KOPT-K1 (cell line): ENCODE measurements around the gene DIDO1.
"Not testable (repeated sequence)": the region's sequence is repeated elsewhere in the genome, so short reads cannot be mapped to it uniquely, and the experiment has no call there.

Experiments used
- H3K27ac ChIP-seq: fragments of 200-600 bp; sonication (generic); 2 replicates; pipeline ENCODE4 v1.5.1; 2016; ENCODE audit warnings: antibody characterized with exemption, mild to moderate bottlenecking, low read depth, low read length; ENCODE audit not compliant: poor library complexity, severe bottlenecking
- H3K36me3 ChIP-seq: fragments of 200-600 bp; sonication (generic); 2 replicates; pipeline ENCODE4 v1.5.1; 2017; ENCODE audit warnings: antibody characterized with exemption, mild to moderate bottlenecking, low read length, moderate library complexity; ENCODE audit not compliant: insufficient read depth
- H3K9me3 ChIP-seq: fragments of 200-600 bp; sonication (generic); 2 replicates; pipeline ENCODE4 v1.5.1; 2017; ENCODE audit warnings: antibody characterized with exemption, low read length, mild to moderate bottlenecking; ENCODE audit not compliant: insufficient read depth, poor library complexity, severe bottlenecking

The DIDO1 gene

DNA sequence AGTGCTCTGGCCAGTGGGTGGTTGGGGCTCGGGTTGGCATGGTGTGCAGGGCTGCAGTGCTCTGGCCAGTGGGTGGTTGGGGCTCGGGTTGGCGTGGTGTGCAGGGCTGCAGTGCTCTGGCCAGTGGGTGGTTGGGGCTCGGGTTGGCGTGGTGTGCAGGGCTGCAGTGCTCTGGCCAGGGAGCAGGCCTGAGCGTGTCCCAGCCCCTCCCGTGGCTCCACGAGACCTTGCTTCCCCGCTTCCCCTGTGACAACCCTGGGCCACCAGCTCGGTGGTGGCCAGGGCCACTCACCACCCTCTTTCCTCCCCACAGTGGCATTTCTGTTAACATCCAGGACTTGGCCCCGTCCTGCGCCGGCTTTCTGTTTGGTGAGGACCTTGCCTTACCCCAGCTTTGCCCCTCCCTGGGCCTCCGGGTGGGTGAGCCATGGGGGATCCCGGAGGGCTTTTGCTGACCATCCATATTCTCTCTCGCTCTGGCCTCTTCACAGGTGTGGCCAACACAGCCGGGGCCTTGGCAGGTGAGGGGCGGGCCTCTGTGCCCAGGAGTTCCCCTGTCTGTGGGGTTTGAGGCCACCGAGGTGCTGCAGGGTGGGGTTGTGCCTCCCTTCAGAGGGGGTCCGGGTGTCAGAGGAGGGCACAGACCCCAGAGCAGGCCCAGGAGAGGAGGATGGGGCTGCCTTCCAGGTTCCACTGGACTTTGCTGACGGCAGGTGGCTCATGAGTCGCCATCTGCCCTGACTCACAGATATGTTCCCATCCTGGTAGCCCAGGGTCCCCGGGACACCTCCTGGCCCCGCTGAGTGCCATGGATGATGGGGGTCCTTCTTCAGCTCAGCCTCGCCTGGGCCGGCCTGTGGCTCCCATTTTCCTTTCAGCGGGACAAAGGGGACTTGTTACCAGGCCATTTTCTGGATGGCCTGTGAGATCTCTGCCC lies 40.2 kb upstream of the DIDO1 start:
- no peaks in the 10 kb centered on the region for H3K36me3 ChIP-seq
- H3K27ac ChIP-seq, result no peak overlapping the region
- H3K9me3 ChIP-seq, result no peaks in the 10 kb centered on the region

DNA sequence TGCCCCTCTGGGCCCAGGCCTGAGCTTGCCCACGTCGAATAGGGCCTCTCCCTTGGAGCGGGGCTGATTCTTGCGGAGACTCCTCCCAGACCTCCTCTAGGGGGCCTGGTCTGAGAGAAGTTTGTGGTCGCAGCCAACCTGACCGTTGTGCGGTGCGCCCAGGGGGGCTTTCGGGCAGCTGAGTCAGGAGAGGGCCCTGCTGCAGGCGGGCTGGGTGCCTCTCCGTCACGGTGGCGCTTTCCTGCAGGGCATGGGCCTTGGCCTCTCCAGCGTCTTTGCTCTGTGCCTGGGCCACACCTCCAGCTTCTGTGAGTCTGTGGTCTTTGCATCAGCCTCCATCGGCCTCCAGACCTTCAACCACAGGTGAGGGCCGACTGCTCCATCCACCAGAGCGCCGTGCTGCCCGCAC lies 39.1 kb upstream of the DIDO1 start:
- no peak overlapping the region for H3K27ac ChIP-seq
- H3K36me3 ChIP-seq, result no peaks in the 10 kb centered on the region

DNA sequence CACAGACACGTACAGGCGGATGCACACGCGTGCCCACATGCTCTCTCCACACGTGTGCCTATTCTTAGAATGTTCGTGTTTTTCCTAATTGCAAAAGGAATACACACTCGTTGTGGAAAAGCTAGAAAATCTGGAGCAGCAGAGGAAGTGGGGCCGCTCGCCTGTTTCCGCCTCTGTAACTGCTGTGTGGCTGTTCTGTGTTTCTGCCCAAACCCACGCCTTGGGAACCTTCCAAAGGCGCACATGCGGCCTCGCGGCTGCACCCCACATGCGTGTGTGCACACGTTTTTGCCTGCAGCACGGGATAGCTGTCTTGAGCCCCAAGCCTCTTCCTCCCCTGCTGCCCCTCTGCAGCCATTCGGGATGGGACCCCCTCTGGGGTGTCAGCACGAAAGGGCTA lies 38.4 kb upstream of the DIDO1 start:
- H3K9me3 ChIP-seq, result no peaks in the 10 kb centered on the region
- no peak overlapping the region for H3K27ac ChIP-seq
- no peaks in the 10 kb centered on the region for H3K36me3 ChIP-seq

More for the DNA sequence above, 39.1 kb upstream of the DIDO1 start:
- H3K9me3 ChIP-seq, result no peaks in the 10 kb centered on the region

DNA sequence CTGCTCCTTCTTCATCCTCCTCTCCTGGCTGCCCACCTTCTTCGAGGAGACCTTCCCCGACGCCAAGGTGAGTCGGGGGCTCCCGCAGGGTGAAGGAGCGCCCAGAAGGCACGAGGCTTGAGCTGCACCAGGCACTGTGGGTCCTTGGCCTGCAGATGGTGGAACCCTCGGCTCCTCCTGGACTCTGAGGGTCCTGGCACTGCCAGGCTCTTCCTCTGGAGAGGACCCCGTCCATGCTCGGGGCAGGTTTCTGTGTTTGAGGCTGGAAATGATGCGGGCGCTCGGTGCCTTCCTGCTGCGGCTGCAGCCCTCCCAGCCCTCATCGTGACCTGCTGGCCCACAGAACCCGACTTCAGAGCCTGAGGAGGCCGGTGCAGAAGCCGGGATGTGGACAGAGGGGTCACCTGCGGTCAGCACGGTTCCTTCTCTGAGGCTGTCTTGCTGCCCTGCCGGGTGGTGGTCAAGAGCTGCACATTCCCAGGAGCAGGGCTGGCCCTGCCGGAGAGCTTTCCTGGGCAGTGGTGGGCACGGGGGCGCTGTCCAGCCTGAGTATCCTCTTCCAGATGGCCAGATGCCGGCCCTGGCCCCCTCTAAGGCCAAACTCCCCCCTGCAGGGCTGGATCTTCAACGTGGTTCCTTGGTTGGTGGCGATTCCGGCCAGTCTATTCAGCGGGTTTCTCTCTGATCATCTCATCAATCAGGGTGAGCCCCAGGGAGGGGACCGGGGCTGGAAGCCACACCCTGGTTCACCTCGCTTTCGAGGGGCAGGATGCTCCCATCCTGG lies 37.5 kb upstream of the DIDO1 start:
- Histone ChIP-seq H3K36me3 (no peaks in the 10 kb centered on the region), H3K27ac (no peak overlapping the region), H3K9me3 (no peaks in the 10 kb centered on the region)

DNA sequence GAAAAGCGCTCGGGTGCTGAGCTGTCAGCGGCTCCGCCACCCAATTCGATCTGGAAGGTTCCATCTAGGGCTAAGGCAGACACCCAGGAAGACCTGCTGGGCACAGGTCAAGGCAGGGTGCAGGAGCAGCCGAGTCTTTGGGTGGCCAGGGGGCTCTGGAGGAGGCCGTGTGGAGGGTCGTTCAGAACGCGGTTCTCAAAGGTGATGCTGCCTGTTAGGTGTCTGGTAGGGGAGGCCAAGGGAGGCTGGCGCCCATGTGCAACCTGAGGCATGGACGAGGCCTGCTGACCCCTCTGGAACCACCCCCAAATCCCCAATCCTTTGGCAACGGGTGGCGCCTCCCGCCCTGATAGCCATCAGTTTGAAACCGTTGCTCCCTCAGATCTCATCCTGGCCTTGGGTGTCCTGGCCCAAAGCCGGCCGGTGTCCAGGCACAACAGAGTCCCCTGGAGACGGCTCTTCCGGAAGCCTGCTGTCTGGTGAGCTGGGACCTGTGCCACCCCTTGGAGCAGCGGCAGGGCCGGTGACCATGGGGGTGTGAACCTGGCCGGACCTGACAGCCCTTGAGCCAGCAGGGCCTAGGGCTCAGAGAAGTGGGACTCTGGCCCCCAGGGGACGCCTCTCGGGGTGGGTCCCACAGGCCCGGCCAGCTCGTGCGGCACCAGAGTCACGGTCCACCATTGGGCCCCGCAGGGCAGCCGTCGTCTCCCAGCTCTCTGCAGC lies 36.7 kb upstream of the DIDO1 start:
- Histone ChIP-seq H3K9me3 (no peaks in the 10 kb centered on the region), H3K36me3 (no peaks in the 10 kb centered on the region), H3K27ac (no peak overlapping the region)

DNA sequence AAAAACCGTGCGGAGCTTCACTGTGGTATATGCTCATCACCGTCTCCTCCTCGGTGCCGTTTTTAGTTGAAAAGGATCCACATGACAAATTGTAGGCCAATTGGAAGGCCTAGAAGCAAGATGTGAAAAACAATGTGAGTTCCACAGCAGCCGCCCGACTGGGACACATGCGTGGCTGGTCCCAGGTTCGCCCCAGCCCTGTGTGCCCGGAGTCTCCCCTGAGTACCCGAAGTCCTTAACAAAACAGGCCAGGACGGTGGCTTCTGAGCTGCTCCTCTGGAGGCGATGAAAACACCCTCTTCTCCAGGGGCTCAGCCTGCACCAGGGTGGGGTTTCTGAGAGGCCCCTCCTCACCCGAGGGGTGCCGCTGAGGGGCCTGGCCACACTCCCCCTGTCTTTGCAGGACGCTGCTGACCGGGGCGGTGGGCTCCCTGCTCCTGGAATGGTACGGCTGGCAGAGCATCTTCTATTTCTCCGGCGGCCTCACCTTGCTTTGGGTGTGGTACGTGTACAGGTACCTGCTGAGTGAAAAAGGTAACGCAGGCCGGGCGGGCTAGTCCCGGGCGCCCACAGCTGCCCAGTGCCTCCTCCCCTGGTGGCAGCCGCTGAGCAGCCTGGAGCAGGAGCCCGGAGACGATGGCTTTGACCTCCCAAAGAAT lies 36.0 kb upstream of the DIDO1 start:
- H3K36me3 ChIP-seq, result no peaks in the 10 kb centered on the region

DNA sequence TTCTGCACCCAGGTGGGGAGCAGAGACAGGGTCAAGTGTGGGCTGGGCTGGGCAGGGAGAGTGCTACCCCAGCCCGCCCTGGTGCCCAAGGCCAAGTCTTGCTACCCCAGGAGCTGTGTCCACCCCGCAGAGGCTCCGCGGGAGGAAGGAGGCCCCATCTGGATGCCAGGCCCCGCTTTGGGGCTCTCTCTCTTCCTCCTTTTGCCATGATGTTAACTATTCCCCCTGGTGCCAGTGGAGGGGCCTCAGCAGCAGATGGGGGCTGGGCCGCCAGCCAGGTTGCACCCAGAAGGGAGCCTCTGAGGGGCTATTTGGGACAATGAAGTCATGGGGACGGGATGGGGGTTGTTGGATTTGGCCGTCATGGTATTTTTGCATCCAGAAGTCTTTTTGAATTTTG lies 35.5 kb upstream of the DIDO1 start:
- Histone ChIP-seq H3K9me3 (no peaks in the 10 kb centered on the region), H3K27ac (no peak overlapping the region), H3K36me3 (no peaks in the 10 kb centered on the region)

More for the DNA sequence above, 36.0 kb upstream of the DIDO1 start:
- Histone ChIP-seq H3K27ac (no peak overlapping the region), H3K9me3 (no peaks in the 10 kb centered on the region)

DNA sequence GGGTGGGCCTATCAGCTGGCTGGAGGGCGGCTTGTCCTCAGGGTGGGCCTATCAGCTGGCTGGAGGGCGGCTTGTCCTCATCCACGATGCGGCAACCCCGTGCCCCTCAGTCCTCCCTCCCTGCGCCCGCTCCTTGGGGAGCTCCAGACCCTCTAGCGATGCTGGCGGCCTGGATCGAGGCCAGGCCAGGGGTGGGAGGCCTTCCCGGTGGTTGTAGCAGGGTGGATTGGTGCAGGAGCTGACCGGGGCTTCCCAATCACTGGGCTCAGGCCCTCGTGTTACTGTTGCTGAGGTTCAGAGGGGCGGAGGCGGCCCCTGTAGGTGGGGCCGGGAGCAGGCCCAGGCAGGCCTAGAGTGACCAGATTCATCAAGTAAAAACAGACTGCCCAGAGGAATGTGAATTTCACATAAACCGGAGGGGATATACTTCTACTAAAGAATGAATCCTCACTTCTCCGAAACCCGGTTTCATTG lies 35.0 kb upstream of the DIDO1 start:
- Histone ChIP-seq H3K36me3 (no peaks in the 10 kb centered on the region), H3K27ac (no peak overlapping the region), H3K9me3 (no peaks in the 10 kb centered on the region)

DNA sequence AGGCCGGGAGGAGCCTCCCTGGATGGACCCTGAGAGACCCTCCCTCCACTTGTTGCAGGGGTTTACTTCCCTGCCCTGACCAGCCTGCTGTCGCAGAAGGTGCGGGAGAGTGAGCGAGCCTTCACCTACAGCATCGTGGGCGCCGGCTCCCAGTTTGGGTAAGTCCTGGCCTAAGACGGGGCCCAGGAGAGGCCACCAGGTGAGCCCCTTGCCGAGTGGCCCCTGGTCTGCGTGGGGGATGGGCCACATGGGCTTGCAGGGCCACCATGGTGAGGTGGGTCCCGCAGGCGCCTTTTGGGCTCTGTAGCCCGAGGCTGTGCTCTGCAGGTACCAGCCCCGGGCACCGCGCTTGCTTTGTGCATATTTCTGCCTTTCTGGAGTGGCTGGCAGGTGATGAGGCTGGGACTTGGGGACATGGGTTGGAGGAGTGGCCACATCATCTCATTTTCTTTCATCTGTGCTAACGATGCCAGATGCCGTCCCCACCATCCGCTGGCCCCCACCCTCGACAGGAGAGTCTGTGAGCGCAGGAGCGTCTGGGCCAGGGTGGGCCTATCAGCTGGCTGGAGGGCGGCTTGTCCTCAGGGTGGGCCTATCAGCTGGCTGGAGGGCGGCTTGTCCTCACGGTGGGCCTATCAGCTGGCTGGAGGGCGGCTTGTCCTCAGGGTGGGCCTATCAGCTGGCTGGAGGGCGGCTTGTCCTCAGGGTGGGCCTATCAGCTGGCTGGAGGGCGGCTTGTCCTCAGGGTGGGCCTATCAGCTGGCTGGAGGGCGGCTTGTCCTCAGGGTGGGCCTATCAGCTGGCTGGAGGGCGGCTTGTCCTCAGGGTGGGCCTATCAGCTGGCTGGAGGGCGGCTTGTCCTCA lies 34.4 kb upstream of the DIDO1 start:
- not testable (repeated sequence) for H3K9me3 ChIP-seq

DNA sequence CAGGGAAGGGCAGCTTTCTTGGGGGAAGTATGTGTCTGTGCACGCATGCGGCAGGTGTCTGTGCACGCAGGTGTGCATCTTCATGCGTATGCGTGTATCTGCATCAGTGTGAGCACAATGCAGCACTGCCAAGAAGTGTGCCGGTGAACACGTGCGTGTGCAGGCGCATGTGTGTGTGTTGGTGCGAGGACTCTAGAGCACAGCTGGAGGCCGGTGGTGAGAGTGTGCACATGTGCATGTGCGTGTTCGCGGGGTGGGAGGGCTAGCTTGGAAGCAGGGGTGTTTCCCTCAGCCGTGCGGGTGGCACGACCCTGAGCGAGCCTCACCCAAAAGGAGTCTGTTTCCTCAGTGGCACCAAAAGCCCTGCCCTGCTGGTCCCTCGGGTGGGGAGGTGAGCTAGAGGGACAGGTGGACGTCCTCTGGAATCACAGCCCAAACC lies 33.7 kb upstream of the DIDO1 start:
- Histone ChIP-seq H3K36me3 (no peaks in the 10 kb centered on the region), H3K9me3 (no peaks in the 10 kb centered on the region), H3K27ac (peak overlapping the region; percentile 68)

More for the DNA sequence above, 34.4 kb upstream of the DIDO1 start:
- not testable (repeated sequence) for H3K27ac ChIP-seq, H3K36me3 ChIP-seq

DNA sequence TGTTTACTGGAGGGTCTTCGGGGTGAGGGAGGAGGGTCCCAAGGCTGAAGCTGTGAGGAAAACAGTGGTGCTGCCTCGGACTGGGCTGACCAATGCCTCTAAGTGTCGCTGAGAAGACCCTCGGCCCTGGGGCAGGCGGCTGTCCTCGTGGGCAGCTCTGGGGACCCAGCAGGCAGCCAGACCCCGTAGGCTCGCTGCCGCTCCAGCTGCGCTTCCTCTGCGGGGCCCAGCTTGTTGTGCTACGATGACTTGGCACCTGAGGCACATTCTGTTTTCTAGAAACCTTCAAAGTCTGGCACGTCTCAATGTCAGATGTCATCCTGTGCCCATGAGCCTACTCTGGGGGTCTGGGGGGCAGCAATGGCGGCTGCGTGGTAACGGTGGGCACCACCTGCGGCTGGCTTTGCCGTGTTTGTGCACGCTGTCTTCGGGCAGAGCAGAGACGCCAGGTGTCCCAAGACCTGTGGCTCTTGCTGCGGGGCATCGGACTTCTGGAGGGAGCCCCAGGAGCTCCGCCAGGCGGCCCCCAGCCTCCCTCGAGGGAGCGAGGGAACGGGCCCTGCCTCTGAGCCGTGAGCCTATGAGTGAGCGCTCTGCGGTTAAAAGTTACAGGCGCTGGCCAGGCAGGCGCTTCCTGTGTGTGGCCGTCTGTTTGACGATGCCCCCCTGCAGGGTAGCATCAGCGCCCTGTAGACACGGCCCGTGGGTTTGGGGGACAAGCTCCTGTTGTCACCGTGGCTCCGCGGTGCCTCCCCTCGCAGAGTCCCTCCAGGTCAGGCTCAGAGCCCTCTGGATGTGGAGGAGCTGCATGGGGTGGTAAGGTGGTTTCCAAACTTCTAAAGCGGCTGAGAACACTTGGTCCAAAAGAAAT lies 33.0 kb upstream of the DIDO1 start:
- no peaks in the 10 kb centered on the region for H3K36me3 ChIP-seq
- no peaks in the 10 kb centered on the region for H3K9me3 ChIP-seq
- H3K27ac ChIP-seq, result peak overlapping the region; percentile 68

DNA sequence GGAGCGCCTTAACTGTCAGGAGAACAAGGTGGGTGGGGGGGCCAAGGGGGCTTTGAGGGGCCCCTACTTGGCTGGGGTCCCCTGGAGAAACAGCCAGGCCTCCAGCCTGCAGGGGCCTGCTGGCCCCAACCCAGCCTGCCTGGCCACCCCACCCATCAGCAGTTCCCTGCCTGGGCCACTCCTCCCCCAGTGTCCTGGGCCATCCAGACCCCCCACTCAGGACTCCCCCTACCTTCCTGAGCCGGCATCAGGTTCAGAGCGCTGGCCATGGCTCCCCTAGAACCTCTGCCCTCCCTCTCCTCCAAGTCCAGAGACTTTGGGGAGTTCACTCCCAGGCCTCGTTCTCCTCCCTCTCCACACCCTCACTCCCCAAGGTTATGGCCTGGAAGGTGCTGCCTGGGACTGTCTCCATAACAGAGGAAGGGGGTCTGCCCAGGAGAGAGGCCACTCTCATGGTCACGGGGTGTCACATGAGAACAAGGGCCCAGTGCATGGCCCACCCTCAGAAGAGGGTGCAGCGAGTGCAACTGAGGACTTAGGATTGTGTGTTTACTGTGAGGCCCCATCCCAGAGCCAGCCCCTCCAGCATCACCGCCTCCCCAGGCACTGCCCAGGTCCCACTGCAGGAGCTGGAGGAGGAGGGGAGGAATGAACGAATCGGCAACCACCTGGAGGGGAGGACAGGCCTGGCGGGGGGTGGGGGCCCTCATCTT lies 32.2 kb upstream of the DIDO1 start:
- H3K36me3 ChIP-seq, result no peaks in the 10 kb centered on the region
- peak overlapping the region; percentile 68 for H3K27ac ChIP-seq
- H3K9me3 ChIP-seq, result no peaks in the 10 kb centered on the region
